H1 (cell line): ENCODE results near the gene ADSS2. TPM values are rescaled to one million over a fixed set of nuclear protein-coding genes. Genes with fewer than 3 reads are reported as not detected.

Experiments used
- E2F6 ChIP-seq: IDR thresholded peaks from 2 replicates; pipeline ENCODE4 v1.6.1; 2012; ENCODE audit warnings: inconsistent platforms
- NANOG ChIP-seq: IDR thresholded peaks from 2 replicates; pipeline ENCODE4 v1.6.1; 2011; ENCODE audit warnings: low read length, low read depth, mild to moderate bottlenecking, inconsistent platforms; ENCODE audit not compliant: insufficient read depth, poor library complexity, severe bottlenecking
- SIRT6 ChIP-seq: IDR thresholded peaks from one replicate; pipeline ENCODE4 v1.7.1; 2012; ENCODE audit warnings: low read length, inconsistent platforms
- TAF7 ChIP-seq: optimal IDR thresholded peaks from 2 replicates; pipeline ENCODE3; 2011; ENCODE audit warnings: low read depth, mild to moderate bottlenecking, inconsistent platforms, low read length, moderate library complexity, borderline replicate concordance
- polyA plus RNA-seq, 7 experiments: library from polyadenylated mRNA; depleted of rRNA in 3 of 7; stranded (reverse) in 5 of 7; unstranded in 2 of 7; fragments of >200 nt in 5 of 7; fragments of 200-250 nt in 2 of 7; gene quantifications; 1 replicate in 5 of 7; 2 replicates in 1 of 7; 4 replicates in 1 of 7; pipeline versions ENCODE4 v1.2.1 to v1.2.3, GENCODE V29; 2011 to 2013; ENCODE audit warnings: missing spikeins in 2 of 7, mixed read lengths in 2 of 7
- total RNA-seq: library from RNA; stranded (reverse); fragmentation: NEBNext Ultra II Directional; extraction: Animal tissue kit (Norgen Biotek cat#: 25700); gene quantifications from 2 replicates; pipeline ENCODE4 v1.2.1, GENCODE V29; 2021

Gene ADSS2
- total and polyA plus RNA-seq, 2 of the 8 experiments (the other 6 are each of a cell fraction or from before 2014, with no cell fraction given): 29.8 to 108 TPM

GRCh38 chr1:244448279-244449036, 3.3 kb downstream of the ADSS2 start (continued):
- no peak for TF ChIP-seq NANOG
- no peak for TF ChIP-seq SIRT6
- no peak for TF ChIP-seq E2F6
- no peak for TF ChIP-seq TAF7
